T follicular helper cell (primary cell): ENCODE measurements around the gene SHISA3.

Experiments
- DNase-seq: peaks from one replicate; pipeline ENCODE4 v3.0.0-alpha.2; 2020; ENCODE audit warnings: low read depth

Gene SHISA3

GRCh38 chr4:42391981-42392380 is 5.3 kb upstream of the SHISA3 start:
- DNase-seq: no peak

GRCh38 chr4:42392436-42392835 is 4.9 kb upstream of the SHISA3 start:
- no peak for DNase-seq

GRCh38 chr4:42395595-42395994 is 1.7 kb upstream of the SHISA3 start:
- no peak for DNase-seq

- DNase-seq: no peak
These were observed 932 bp upstream of the SHISA3 start for GRCh38 chr4:42396361-42396751.

GRCh38 chr4:42397635-42398170 is 415 bp downstream of the SHISA3 start:
- DNase-seq: no peak

GRCh38 chr4:42398171-42398870 is 1.0 kb downstream of the SHISA3 start:
- DNase-seq: no peak

- DNase-seq: no peak
These were observed 1.6 kb downstream of the SHISA3 start for GRCh38 chr4:42398871-42399331.

GRCh38 chr4:42399393-42399792 is 2.1 kb downstream of the SHISA3 start:
- no peak for DNase-seq

GRCh38 chr4:42401171-42401570 is 3.9 kb downstream of the SHISA3 start:
- DNase-seq: no peak

GRCh38 chr4:42404001-42404400 is 6.7 kb downstream of the SHISA3 start:
- no peak for DNase-seq

- DNase-seq: no peak
These were observed 13.2 kb downstream of the SHISA3 start for GRCh38 chr4:42410446-42410845.

GRCh38 chr4:42411803-42412202 is 14.5 kb downstream of the SHISA3 start:
- DNase-seq: no peak

- DNase-seq: no peak
These were observed 15.0 kb downstream of the SHISA3 start for GRCh38 chr4:42412251-42412650.

- no peak for DNase-seq
These were observed 18.0 kb downstream of the SHISA3 start for GRCh38 chr4:42415281-42415680.

- DNase-seq: no peak
These were observed 18.7 kb downstream of the SHISA3 start for GRCh38 chr4:42416017-42416416.

- DNase-seq: no peak
These were observed 20.3 kb downstream of the SHISA3 start for GRCh38 chr4:42417550-42417949.

- no peak for DNase-seq
These were observed 22.9 kb downstream of the SHISA3 start for GRCh38 chr4:42420140-42420539.

- no peak for DNase-seq
These were observed 28.1 kb downstream of the SHISA3 start for GRCh38 chr4:42425146-42426065.

GRCh38 chr4:42428036-42428435 is 30.7 kb downstream of the SHISA3 start:
- no peak for DNase-seq

GRCh38 chr4:42436928-42437565 is 39.8 kb downstream of the SHISA3 start:
- DNase-seq: no peak

- no peak for DNase-seq
These were observed 42.8 kb downstream of the SHISA3 start for GRCh38 chr4:42440083-42440482.

- no peak for DNase-seq
These were observed 45.3 kb downstream of the SHISA3 start for GRCh38 chr4:42442601-42443000.
